Heart left ventricle (tissue), 13 donors: ENCODE results near the gene CSTPP1.

Experiments
- POLR2A ChIP-seq, 2 donors: fragments of 450-650 bp; IDR thresholded peaks; one replicate each; pipeline ENCODE4 v1.6.1; 2017; ENCODE audit warnings: antibody characterized with exemption in 2 of 2, mild to moderate bottlenecking in 2 of 2, moderate library complexity in 2 of 2
- TF ChIP-seq, protein P1 (sequence below), 12 donors: fragments of 200-600 bp; sonication (generic) in 4 of 12; IDR thresholded peaks; one replicate each; pipeline versions ENCODE4 v1.5.0 to v1.8.0; 2018 to 2022; ENCODE audit warnings: antibody characterized with exemption in 12 of 12, mild to moderate bottlenecking in 5 of 12
- donor health status: ischemic (EF 13 %, LVEDD 7.1; RV severe dilation, severe dysfunction).
- donor health status: DM: no; HTN: yes; CAD: no.
- donor health status: DM: no; HTN: no; CAD: no.
- donor health status: ischemic (EF 25% LVEDD 6.9; RV normal size, moderate dysfunction).
- donor health status: ischemic (EF 25% LVEDD 5.7; RV mildly dilated, moderate dysfunction).
- donor health status: ischemic (EF 35%, LVEDD 5.7; RV mildly dilated, moderate dysfunction).
- donor health status: nonischemic (EF 11% LVEDD 7.7; RV severe dilation, severe dysfunction).
- donor health status: DM: yes; HTN: yes; CAD: no.
- donor health status: PGD.
- donor health status: ischemic (EF 29% LVEDD 5.4; RV normal size, mild dysfunction).
- donor health status: nonischemic (EF 23%, LVEDD 6.1; RV moderate dilation, normal function).

DNA sequence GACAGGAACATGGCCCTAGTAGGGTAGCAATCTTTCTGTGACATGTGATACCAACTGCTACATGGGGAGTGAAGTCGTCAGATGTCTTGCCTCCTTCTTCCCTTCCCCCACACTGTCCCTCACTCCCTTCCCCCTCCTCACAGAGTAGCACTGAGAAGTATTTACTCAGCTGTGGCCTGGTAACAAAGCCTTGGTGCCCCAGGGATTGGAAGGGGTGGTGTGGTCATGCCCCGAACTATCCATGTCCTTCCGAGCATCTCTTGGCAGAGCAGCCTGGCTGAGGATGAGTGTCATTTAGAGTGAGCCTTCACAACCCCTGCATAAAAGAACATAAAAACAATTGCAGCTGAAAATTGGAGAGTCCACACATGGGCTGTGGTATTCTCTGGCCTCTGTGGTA lies 194.0 kb downstream of the CSTPP1 start:
- TF ChIP-seq, protein P1, sequence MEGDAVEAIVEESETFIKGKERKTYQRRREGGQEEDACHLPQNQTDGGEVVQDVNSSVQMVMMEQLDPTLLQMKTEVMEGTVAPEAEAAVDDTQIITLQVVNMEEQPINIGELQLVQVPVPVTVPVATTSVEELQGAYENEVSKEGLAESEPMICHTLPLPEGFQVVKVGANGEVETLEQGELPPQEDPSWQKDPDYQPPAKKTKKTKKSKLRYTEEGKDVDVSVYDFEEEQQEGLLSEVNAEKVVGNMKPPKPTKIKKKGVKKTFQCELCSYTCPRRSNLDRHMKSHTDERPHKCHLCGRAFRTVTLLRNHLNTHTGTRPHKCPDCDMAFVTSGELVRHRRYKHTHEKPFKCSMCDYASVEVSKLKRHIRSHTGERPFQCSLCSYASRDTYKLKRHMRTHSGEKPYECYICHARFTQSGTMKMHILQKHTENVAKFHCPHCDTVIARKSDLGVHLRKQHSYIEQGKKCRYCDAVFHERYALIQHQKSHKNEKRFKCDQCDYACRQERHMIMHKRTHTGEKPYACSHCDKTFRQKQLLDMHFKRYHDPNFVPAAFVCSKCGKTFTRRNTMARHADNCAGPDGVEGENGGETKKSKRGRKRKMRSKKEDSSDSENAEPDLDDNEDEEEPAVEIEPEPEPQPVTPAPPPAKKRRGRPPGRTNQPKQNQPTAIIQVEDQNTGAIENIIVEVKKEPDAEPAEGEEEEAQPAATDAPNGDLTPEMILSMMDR (IDR thresholded peaks at IDR 0.05) = no peak
- TF ChIP-seq POLR2A (IDR thresholded peaks at IDR 0.05) = no peak
